ENCODE measurements around the gene ITIH5. TPM values are rescaled to one million over a fixed set of nuclear protein-coding genes. Genes with fewer than 3 reads are reported as not detected.

Gene ITIH5
- total and polyA plus RNA-seq, 2 of the 13 experiments (the other 11 are each of a cell fraction or from before 2014, with no cell fraction given), result 4.7 to 8.9 TPM

DNA sequence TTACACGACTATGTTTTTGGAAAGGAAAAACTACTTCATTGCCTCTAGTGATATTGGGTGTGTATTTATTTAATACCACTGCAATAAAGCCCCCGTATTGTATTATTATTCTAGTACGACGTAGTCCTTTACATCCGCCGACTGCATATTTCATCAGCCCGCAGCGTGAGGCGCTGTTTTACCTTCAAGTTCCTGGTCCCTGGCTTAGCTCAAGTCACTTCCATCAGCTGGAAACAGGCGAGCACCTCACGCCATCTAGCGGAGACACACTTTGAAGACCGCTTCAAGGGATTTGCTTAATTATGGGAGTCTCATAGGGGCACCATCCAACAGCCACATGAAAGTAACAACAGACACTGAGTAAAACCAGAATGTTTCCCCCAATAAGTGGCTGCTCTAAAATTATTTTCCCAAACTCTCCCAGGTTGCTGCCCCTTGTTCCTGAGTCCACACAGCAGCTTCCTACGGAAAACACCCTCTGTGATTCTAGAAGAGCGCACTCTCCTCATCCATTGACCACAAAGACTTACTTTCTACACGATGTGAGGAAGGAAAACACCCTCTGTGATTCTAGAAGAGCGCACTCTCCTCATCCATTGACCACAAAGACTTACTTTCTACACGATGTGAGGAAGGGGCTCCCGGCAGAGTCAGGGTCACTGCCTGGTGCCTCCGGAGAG, 20.6 kb upstream of the ITIH5 start (continued):
- TF ChIP-seq, protein P1, sequence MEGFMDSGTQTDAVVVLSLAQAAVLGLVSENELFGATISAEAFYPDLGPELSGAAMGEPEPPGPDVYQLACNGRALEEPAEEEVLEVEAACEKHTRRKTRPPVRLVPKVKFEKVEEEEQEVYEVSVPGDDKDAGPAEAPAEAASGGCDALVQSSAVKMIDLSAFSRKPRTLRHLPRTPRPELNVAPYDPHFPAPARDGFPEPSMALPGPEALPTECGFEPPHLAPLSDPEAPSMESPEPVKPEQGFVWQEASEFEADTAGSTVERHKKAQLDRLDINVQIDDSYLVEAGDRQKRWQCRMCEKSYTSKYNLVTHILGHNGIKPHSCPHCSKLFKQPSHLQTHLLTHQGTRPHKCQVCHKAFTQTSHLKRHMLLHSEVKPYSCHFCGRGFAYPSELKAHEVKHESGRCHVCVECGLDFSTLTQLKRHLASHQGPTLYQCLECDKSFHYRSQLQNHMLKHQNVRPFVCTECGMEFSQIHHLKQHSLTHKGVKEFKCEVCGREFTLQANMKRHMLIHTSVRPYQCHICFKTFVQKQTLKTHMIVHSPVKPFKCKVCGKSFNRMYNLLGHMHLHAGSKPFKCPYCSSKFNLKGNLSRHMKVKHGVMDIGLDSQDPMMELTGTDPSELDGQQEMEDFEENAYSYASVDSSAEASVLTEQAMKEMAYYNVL (CRISPR knock-in tag; IDR thresholded peaks at IDR 0.05; ENCODE audit: borderline replicate concordance), result no peak
- TF ChIP-seq, protein P2, sequence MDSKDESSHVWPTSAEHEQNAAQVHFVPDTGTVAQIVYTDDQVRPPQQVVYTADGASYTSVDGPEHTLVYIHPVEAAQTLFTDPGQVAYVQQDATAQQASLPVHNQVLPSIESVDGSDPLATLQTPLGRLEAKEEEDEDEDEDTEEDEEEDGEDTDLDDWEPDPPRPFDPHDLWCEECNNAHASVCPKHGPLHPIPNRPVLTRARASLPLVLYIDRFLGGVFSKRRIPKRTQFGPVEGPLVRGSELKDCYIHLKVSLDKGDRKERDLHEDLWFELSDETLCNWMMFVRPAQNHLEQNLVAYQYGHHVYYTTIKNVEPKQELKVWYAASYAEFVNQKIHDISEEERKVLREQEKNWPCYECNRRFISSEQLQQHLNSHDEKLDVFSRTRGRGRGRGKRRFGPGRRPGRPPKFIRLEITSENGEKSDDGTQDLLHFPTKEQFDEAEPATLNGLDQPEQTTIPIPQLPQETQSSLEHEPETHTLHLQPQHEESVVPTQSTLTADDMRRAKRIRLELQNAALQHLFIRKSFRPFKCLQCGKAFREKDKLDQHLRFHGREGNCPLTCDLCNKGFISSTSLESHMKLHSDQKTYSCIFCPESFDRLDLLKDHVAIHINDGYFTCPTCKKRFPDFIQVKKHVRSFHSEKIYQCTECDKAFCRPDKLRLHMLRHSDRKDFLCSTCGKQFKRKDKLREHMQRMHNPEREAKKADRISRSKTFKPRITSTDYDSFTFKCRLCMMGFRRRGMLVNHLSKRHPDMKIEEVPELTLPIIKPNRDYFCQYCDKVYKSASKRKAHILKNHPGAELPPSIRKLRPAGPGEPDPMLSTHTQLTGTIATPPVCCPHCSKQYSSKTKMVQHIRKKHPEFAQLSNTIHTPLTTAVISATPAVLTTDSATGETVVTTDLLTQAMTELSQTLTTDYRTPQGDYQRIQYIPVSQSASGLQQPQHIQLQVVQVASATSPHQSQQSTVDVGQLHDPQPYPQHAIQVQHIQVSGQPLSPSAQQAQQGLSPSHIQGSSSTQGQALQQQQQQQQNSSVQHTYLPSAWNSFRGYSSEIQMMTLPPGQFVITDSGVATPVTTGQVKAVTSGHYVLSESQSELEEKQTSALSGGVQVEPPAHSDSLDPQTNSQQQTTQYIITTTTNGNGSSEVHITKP (CRISPR knock-in tag; IDR thresholded peaks at IDR 0.05; ENCODE audit: low read depth), result peak; percentile 60; the same call in 1 of the 2 replicates
- 0 out of 2 replicates have a peak, but pooled peaks have one; percentile 39 for TF ChIP-seq ZC3H13 (CRISPR knock-in tag; IDR thresholded peaks at IDR 0.05)
- TF ChIP-seq ZNF878 (CRISPR knock-in tag; IDR thresholded peaks at IDR 0.05), result 0 out of 2 replicates have a peak, but pooled peaks have one; percentile 14
- TF ChIP-seq, protein P3, sequence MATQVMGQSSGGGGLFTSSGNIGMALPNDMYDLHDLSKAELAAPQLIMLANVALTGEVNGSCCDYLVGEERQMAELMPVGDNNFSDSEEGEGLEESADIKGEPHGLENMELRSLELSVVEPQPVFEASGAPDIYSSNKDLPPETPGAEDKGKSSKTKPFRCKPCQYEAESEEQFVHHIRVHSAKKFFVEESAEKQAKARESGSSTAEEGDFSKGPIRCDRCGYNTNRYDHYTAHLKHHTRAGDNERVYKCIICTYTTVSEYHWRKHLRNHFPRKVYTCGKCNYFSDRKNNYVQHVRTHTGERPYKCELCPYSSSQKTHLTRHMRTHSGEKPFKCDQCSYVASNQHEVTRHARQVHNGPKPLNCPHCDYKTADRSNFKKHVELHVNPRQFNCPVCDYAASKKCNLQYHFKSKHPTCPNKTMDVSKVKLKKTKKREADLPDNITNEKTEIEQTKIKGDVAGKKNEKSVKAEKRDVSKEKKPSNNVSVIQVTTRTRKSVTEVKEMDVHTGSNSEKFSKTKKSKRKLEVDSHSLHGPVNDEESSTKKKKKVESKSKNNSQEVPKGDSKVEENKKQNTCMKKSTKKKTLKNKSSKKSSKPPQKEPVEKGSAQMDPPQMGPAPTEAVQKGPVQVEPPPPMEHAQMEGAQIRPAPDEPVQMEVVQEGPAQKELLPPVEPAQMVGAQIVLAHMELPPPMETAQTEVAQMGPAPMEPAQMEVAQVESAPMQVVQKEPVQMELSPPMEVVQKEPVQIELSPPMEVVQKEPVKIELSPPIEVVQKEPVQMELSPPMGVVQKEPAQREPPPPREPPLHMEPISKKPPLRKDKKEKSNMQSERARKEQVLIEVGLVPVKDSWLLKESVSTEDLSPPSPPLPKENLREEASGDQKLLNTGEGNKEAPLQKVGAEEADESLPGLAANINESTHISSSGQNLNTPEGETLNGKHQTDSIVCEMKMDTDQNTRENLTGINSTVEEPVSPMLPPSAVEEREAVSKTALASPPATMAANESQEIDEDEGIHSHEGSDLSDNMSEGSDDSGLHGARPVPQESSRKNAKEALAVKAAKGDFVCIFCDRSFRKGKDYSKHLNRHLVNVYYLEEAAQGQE (IDR thresholded peaks at IDR 0.05; ENCODE audit: borderline replicate concordance in 1 of 2, low read depth in 1 of 2, low read length in 2 of 2), result no peak
- TF ChIP-seq FOXA1 (IDR thresholded peaks at IDR 0.05), result no peak
- 0 out of 2 replicates have a peak, but pooled peaks have one; percentile 18 for TF ChIP-seq FOXA1 (CRISPR knock-in tag; IDR thresholded peaks at IDR 0.05)
- TF ChIP-seq HDAC2 (CRISPR knock-in tag; IDR thresholded peaks at IDR 0.05), result peak; percentile 13; the same call in 1 of the 2 replicates
- TF ChIP-seq, protein P4, sequence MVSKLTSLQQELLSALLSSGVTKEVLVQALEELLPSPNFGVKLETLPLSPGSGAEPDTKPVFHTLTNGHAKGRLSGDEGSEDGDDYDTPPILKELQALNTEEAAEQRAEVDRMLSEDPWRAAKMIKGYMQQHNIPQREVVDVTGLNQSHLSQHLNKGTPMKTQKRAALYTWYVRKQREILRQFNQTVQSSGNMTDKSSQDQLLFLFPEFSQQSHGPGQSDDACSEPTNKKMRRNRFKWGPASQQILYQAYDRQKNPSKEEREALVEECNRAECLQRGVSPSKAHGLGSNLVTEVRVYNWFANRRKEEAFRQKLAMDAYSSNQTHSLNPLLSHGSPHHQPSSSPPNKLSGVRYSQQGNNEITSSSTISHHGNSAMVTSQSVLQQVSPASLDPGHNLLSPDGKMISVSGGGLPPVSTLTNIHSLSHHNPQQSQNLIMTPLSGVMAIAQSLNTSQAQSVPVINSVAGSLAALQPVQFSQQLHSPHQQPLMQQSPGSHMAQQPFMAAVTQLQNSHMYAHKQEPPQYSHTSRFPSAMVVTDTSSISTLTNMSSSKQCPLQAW (CRISPR knock-in tag; IDR thresholded peaks at IDR 0.05), result peak; percentile 84
- no peak for TF ChIP-seq ZNF780A (CRISPR knock-in tag; IDR thresholded peaks at IDR 0.05)
- peak; percentile 55; the same call in 1 of the 2 replicates for TF ChIP-seq POGZ (CRISPR knock-in tag; IDR thresholded peaks at IDR 0.05)
- TF ChIP-seq SAP130 (CRISPR knock-in tag; IDR thresholded peaks at IDR 0.05; ENCODE audit: low read depth), result peak; percentile 44; the same call in 1 of the 2 replicates
- peak; percentile 36; the same call in 1 of the 2 replicates for TF ChIP-seq FOXA3 (CRISPR knock-in tag; IDR thresholded peaks at IDR 0.05)
- TF ChIP-seq FOSL2 (CRISPR knock-in tag; IDR thresholded peaks at IDR 0.05), result peak; percentile 43; the same call in 1 of the 2 replicates
- peak; percentile 93 for TF ChIP-seq STAG1 (CRISPR knock-in tag; IDR thresholded peaks at IDR 0.05)
- TF ChIP-seq TCF12 (IDR thresholded peaks at IDR 0.05), result no peak
- no peak for TF ChIP-seq TCF12 (CRISPR knock-in tag; IDR thresholded peaks at IDR 0.05)
- TF ChIP-seq DPF2 (CRISPR knock-in tag; IDR thresholded peaks at IDR 0.05; ENCODE audit: borderline replicate concordance, low read depth), result no peak
- no peak for TF ChIP-seq NFE2 (CRISPR knock-in tag; IDR thresholded peaks at IDR 0.05)
